ENCODE data around the gene STAU1.

GRCh38 chr20:49148601-49149000, 39.5 kb downstream of the STAU1 start:
- no peak for TF ChIP-seq POLR2A (IDR thresholded peaks at IDR 0.05; ENCODE audit: low read length)
- no peak for TF ChIP-seq GATA1 (IDR thresholded peaks at IDR 0.05; ENCODE audit: low read depth, low read length)

All from erythroblast (primary cell).